Forelimb muscle (tissue), 1 donor: ENCODE data around the gene CYYR1. TPM values are rescaled to one million over a fixed set of nuclear protein-coding genes. Genes with fewer than 3 reads are reported as not detected.
A peak's percentile ranks its signal among the peaks of the same experiment; 100 is the strongest.

ENCODE experiments used
- DNase-seq: peaks from one replicate; pipeline ENCODE4 v3.0.0-alpha.2; 2013; ENCODE audit warnings: low read depth
- polyA plus RNA-seq: library from polyadenylated mRNA; unstranded; fragments of 120-200 nt; gene quantifications from one replicate; pipeline ENCODE4 v1.2.1, GENCODE V29; 2013; ENCODE audit not compliant: insufficient read length

The CYYR1 gene
- 12.0 TPM for polyA plus RNA-seq

DNA sequence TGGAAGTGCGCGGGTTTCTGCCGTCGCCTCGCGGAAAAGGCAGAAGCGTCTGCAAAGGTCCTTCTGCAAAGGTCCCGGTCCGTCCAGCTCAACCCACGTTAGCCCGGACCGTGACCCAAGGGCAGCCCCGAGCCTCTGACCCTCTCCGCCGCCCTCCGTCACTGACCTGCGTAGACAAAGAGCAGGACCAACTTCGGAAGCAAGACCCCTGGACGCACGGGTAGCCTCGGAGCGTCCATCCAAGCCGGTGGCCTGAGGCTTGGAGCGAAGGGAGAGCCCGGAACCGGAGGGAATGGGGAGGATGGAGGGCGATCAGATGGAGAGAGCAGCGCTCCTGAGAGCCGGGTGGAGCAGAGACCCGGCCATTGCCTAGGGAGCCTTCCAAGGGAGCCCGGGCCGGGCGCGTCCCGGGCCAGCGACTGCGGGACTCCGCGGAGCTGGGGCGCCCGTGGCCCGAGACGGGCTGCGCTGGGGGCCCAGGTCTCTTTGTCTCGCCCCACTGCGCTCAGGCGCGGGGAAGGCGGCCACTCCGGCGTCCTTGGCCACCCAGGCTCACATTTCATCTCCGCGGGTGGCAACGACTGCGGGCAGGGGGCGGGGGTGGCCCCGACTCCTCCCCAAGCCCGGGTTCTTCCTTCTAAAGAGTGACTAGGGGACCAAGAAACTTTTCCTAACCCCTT, at the start of gene CYYR1:
TSS of gene CYYR1 (minus strand) at position 585 of the 680 bp plus-strand sequence. CDS start at position 239, 346 bp downstream.
- no peak for DNase-seq

DNA sequence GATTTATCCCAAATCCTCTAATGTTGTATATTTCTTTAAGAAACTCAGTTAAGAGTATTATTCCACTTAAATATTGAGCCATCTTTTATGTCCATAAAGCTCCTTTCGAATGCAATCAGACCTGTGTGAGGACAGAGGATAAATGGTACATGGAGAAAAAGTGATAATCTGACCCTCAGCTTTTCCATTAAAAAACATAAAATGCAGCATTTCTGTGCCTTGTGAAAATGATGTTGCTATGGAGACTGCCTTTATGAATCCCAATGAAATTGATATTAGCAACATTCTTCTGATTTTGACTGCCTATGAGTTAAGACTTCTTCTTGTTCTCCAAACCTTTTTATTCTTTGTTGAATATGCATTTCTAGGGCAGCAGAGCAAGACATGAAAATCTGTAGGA, 44.1 kb upstream of the CYYR1 start:
- no peak for DNase-seq

DNA sequence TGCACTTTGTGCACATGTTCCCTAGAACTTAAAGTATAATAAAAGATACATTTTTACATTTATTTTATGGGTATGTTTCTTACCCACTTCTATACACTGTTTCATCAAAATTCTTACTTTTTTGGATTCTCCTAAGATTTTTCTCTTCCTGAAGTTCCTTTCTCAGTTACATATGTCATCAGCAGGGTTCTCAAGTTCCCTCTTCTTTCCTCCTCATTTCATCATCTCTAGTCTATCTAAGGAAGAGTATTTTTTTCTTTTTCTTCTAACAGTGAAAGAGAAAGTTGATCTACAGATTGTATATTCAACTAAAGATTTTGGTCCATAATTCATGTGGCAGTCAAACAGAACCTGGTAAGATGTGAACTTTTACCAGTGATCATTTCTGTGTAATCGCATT, 41.2 kb upstream of the CYYR1 start:
- no peak for DNase-seq

DNA sequence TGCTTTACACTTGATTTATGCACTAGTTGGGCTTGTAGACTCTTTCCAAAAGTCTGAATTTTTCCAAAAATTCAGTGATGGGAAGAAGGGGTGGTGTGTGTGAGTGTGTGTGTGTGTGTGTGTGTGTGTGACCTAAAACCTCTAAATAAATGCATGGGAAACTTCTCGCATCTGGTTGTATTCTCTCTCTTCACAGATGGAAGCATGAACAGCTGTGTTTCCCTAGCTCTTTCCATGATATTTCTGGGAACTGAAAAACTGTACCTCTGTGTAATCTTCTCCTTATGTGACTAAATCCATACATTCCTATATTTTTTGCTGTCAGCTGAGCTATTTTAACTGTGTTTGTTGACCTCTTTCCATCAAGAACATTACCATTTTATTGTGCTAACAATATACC, 26.2 kb upstream of the CYYR1 start:
- peak; percentile 54 for DNase-seq

DNA sequence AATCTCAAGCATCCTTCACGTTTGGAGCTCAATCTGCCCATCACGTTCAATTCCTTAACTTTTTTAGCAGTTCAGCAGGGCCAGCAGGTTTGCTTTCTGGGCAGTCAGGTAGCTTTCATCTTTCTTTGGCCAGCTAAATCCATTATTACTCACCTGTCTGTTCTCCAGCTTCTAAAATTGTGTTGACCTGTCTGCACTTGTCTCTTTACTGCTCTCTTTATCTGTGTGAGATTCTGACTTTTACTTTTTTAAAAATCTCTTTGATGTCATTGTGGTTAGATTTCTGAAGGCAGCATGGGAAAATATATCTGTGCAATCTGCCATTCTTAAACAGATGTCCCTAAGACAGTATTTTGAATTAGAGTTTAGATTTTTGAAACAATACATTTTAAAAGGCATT, 24.9 kb upstream of the CYYR1 start:
- DNase-seq = no peak

DNA sequence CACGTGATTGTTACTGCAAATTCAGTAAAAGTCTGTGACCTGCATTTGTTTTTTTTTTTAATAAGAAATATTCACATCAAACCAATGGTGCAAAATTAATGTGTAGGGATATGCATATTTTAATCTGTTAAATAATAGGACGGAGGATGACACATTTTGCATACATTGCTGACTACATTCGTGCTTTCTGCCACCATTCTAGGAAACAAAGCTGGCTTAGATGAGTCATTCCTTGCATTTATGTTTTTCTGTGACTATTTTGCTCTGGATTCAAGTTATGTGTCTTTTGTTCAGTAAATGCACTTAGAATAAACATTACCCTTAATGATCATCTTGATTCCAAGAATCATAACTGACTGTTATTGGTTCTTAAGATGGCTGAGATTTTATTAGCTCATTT, 23.9 kb upstream of the CYYR1 start:
- no peak for DNase-seq

DNA sequence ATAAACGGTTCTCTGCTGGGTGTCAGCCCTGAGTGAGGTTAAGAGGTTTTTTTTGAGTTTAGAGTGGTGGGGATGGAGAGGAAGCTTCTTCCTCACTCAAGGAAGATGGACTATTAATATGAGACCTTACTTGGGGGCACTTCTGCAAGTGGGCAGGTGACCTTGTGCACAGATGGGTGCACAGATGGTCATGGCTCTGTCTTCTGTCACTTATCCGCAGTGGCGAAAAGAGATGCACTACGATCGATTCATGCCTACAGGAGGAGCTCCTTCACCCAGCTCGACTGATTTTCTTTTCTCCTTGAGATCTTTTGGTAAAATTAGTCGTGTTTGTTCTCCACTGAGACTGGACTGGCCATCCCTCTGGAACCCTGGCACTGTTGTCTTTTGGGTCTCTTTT, 22.9 kb upstream of the CYYR1 start:
- no peak for DNase-seq

DNA sequence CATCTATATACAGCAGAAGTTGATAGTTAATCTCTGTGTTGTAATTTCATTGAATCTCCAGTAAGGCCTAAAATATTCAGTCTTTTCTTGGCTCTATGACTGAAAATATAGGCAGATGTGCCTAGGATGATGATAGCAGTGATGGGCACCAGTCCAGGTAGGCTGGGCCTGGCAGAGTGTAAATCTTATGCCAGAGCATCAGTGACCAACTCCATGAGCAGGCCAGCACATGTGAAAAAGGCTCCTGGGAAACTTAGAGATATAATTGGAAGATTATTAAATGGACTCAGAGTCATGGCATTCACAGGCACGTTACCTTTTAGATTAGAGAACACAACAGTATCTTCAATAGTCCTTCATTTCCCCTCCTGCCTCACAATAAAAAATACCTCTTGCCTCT, 20.7 kb upstream of the CYYR1 start:
- no peak for DNase-seq

DNA sequence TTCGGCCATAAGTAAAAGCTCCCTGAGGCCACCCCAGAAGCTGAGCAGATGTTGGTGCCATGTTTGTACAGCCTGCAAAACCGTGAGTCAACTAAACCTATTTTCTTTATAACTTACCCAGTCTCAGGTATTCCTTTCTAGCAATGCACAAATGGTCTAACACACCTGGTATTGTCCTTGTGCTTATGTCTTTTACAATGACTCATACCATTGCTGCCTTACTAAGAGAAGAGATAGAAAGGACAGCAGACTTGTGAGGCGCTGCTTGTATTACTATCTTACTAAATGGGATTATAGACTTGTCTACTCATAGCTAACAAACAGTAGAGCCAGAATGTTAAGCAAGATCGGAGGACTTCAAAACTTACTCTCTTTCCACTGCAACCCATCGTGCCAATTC, 18.5 kb upstream of the CYYR1 start:
- DNase-seq = no peak

DNA sequence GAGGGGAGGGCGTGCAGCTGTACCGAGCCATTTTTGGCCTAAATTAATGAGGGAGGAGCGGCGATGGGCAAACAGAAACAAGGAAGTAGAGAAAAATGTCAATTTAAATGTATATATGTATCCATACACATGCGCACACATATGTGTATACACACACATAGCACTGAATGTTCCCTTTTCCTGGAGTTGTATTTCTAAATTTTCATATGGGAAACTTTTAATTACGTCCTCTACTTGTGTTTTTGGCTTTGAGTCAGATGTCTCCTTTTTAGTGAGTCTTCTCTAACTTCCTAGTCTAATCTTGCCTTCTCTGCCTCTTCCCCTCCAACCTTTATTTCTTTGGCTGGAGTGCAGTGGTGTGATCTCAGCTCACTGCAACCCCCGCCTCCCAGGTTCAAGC, 15.4 kb upstream of the CYYR1 start:
- DNase-seq = no peak

DNA sequence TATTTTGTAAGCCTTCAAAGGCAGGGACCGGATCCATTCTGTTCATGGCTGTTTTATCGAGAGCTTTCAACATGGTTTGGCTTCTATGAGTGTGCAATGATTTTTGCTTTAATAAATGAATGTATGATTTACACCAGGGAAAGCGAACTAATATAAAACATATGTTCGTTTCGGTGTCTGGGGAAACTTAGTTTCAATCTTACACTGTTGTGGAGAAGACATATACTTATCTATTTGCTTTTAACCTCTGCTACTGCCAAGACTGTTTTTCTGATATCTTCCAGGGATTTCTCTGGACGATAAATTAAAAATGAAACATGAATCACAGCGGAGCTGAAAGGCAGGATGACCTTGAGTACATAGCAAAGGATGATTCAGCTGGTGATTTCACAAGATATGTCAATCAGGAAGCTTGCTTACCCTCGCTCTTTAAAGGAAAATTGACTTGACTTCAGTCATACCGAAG, 14.7 kb upstream of the CYYR1 start:
- peak; percentile 52 for DNase-seq

DNA sequence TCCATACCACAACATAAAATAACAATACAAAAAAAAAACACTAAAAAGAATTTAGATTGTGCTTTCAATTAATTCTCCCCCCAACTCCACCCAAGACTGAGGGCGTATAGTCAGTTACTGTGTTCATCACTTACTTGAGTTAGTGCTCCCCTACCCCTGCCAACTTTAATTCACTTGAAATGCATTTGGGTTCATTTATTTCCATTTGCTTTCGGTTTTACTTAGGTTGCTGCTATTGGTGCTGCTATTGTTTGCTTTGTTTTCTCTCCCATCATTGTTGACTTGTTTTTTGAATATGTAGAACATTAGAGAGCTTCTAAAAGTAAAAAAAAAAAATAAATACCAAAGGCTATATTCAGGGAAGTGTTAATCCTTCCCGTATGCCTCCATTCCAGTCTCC, 10.7 kb upstream of the CYYR1 start:
- no peak for DNase-seq

DNA sequence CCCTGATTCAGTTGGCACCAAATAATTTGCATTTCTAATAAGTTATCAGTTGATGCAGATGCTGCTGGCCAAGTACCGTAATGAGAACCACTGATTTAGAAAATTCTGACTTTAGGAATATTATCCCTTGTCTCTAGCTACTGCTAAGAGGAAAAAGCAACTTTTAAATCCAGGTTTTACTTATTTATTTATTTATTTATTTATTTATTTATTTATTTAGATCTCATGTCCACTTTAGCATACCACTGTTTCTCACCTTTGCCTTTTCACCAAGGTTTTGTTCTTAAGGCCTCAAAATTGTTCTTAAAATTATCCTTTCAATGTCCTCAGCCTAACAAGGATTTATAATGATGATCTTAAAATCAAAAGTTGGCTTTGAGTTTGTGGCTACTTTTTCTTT, 8.7 kb upstream of the CYYR1 start:
- DNase-seq = no peak

DNA sequence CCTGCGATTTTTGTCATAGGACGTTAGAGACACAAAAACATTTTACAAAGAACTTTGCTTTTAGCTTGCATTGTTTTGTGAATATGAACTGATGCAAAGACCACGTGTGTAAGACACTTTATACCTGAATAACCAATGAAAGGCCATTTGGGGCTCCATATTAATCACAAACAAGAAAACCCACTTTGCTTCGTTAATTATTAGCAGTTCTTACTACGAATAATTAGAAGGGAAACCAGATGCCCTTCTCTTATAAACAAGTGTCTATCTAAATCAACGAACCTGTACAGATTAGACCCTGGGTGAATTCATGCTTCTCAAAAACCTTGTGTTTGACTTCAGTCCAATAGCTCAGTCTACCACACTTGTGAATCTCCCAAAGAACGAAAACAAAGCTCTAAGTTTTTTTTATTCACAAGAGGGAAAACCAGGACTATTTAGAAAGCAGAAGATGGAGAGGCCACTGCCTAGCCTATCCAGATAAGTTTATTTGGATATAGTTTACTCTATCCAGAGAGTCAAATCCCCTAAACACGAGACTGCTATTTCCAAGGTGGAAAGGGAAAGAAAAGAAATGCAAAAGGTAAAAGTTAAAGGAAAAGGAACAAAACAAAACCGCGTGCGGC, 897 bp downstream of the CYYR1 start:
- DNase-seq = no peak

DNA sequence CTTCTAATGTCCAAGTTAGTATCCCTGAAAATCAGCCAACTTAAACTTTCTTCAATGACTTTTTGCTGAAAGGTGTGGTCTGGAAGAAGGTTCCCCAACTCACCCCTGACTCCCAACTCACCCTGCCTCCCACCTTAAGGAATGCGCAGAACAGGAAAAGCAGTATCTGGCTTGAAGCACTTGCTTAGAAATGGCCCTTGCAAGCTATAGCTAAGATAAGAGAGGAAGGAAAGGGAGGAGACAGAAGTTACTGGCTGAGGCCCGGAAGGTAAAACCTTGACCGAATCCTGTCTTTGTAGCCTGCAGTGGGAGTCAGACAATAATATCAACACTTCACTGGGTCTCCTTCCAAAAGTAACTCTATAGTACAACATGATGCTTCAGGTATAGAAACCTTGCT, 2.9 kb downstream of the CYYR1 start:
- DNase-seq = no peak

DNA sequence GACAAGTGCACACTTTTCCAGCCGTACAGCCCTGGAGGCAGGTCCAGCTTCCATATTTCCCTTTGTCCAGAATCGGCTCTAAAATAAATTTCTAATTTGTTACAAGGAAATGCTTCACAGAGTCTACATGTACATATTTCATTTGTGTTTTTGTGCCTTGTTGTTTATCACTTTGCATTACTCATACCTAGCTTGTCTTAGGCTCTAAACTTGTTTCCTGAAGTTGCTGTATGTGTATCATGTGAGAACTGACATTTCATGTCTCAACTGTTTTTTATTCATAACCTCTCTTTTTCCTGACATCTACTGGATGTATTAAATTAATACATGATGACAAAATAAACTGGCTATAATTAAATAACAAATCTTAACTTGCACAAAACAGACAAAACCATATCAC, 7.5 kb downstream of the CYYR1 start:
- no peak for DNase-seq

DNA sequence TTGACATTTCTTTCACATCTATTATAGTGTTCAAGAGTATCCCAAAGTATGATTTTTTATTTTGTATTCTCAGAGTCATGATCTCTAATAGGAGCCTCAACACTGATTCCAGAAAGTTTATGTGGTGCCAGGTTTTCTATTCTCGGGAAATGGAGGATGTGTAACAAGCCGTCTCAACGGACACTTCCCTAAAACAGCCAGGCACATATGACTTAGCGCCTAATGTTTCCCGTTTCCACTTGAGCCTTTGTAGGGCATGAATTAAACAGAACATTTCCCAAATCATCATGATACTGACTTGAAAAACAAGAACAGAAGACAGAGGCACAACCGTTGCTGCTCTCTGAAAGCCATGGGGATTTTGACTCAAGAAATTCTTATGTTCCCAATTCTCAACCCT, 8.0 kb downstream of the CYYR1 start:
- no peak for DNase-seq

DNA sequence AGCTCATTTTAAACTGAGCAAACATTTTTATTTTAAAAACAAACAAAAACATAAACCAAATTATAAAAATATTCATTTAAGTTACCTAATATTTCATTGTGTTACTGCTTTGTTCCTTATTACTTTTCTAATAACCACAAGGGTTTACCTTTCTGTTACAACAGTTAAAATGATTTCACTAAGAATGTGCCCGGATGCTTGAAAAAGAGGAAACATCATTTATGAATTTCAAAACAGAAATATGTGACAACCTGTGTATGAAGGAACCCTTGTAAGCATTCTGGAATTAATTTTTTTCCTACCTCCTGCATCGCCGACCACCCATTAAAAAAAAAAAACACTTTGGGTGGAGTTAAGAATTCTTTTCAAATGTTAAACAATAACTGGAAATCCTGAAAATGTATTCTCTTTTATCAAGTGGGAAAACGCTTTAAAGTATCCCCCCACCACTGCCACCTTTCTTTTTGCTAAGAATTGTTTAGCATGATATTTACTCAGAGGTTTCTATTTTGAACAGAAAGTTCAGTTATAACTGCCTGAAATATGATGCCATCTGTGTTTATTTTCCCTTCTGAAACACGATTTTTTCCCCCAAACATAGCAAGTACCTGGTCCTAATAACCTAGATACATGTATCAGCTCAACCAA, 9.1 kb downstream of the CYYR1 start:
- no peak for DNase-seq

DNA sequence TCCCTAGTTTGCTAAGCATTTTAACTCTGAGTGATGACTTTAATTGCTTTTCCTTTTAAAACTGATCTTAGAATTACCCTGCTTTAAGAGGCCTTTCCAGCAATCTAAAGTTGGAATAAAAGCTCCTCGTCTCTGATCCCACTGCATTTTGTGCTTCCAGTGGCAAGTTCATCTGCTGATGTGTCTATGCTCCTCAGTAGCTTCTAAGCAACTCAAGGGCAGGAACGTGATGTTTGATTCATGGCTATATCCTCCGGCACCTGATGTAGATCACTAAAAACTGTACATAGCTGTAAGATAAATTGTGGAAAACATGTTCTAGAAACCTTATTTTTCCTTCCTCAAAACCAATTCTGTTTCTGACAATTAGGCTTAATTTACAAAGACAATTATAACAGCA, 12.5 kb downstream of the CYYR1 start:
- DNase-seq = no peak

DNA sequence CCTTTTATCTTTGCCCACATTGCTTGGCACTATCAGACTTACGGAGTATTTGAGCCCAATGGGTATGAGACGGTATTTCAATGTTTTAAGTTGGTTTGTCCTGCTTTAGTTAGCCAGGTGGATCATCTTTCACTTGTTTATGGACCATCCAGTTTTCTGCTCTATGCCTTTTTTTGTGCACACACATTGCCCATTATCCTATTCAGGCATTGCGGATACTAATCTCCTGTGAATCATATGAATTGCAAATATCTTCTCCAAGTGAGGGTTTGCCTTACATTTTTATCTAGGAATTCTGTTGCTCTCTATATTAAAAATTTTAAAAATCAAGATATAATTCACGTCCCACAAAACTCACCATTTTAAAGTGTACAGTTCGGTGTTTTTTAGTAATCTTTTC, 14.0 kb downstream of the CYYR1 start:
- DNase-seq = no peak

DNA sequence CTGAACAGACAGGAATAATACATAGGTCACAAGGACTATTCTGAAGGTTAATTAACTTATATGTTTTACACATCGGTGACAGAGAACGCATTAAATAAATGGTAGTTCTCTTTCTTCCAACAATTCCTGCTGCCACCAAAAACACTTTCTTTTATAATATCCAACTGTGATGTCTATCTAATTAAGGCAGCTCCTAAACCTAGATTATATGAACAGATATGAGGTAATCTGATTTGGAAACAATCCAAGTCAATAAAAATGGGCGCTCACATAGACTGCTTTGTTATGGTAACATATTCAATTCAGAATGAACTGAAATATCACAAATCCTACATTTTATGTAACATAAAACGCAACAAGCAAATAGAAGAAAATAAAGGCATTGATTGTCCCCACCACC, 16.0 kb downstream of the CYYR1 start:
- DNase-seq = no peak

DNA sequence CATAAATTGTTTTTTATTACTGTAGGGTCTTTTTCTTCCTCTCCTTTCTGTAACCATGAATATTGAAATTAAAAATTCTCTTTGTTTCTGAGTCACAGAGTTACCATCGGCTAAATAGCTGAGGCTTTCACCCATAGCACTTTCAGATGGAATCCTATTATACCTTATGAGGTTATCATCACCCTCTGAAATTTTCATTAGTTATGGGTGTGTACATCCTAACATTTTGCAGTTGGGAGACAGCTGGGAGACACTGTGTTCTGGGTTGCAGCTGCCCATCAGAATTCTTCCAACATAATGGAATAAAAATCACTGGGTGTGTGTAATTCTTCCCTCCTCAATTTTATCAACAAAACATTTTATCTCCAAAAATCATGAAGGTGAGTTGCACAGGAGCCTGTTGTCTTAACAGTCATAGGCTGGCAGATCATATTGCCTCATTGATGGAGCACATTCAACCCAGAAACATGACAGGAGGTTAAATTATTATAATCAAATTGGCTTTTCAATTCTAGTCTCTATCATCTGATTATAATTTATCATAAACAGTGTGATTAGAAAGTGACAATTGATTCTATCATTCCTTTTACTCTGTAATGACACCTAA, 17.4 kb downstream of the CYYR1 start:
- no peak for DNase-seq

DNA sequence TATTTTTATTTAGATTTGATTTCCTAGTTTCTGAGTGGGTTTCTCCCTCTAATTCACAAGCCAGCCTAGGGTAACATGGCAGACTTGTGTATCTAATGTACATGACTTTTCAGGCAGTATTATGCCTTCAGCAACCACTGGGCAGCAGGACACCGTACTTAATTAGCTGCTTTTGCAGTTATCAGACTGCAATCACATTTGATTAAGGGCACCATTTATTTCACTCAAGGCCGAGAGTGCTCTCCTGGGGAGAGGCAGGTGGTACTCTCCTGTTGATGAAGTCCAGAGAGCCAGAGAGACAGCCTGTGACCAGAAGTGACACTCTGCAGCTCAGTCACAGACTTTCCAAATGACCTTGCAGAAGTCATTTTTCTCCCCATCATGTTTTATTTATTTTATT, 18.7 kb downstream of the CYYR1 start:
- no peak for DNase-seq
